Natural killer cell (primary cell): Measurements from ENCODE around the gene ZSCAN5B. TPM values are rescaled to one million over a fixed set of nuclear protein-coding genes. Genes with fewer than 3 reads are reported as not detected.

Experiments
- ATAC-seq, 3 donors: fragments of 150-1000 bp in 2 of 3; fragments of 200-7000 bp in 1 of 3; cut with Tn5 transposase; 1 replicate in 1 of 3; 2 replicates in 2 of 3; pipeline ENCODE4 v1.10.0; 2021; ENCODE audit warnings: mild to moderate bottlenecking in 2 of 3, moderate library complexity in 2 of 3
- DNase-seq, 2 donors: peaks; one replicate each; pipeline versions ENCODE4 v3.0.0 to v3.0.0-alpha.2; 2013 to 2021; ENCODE audit warnings: mixed read lengths in 1 of 2
- H3K27ac ChIP-seq: one replicate; pipeline ENCODE4 v1.5.1; 2013; ENCODE audit warnings: mild to moderate bottlenecking, low read length
- H3K27me3 ChIP-seq: one replicate; pipeline ENCODE4 v1.6.1; 2013; ENCODE audit warnings: low read length; ENCODE audit not compliant: control insufficient read depth, insufficient read depth
- H3K36me3 ChIP-seq: one replicate; pipeline ENCODE4 v1.6.1; 2013; ENCODE audit warnings: low read length; ENCODE audit not compliant: control insufficient read depth, insufficient read depth
- H3K4me1 ChIP-seq: one replicate; pipeline ENCODE4 v1.6.1; 2013; ENCODE audit warnings: low read length; ENCODE audit not compliant: control insufficient read depth, insufficient read depth
- H3K4me3 ChIP-seq: one replicate; pipeline ENCODE4 v1.5.1; 2013; ENCODE audit warnings: low read length
- H3K9me3 ChIP-seq: one replicate; pipeline ENCODE4 v1.6.1; 2013; ENCODE audit warnings: low read length; ENCODE audit not compliant: control insufficient read depth, insufficient read depth
- H3K27ac Mint-ChIP-seq, 2 donors: one replicate each; pipeline ENCODE4 v1.8.0; 2022; ENCODE audit warnings: mild to moderate bottlenecking in 2 of 2, mixed read lengths in 2 of 2, moderate library complexity in 1 of 2
- H3K27me3 Mint-ChIP-seq, 2 donors: one replicate each; pipeline ENCODE4 v1.8.0; 2022; ENCODE audit warnings: low read depth in 2 of 2, mixed read lengths in 2 of 2
- H3K36me3 Mint-ChIP-seq: one replicate; pipeline ENCODE4 v1.8.0; 2022; ENCODE audit warnings: mixed read lengths
- H3K4me1 Mint-ChIP-seq, 2 donors: one replicate each; pipeline ENCODE4 v1.8.0; 2022; ENCODE audit warnings: mixed read lengths in 2 of 2
- H3K4me3 Mint-ChIP-seq: one replicate; pipeline ENCODE4 v1.8.0; 2022; ENCODE audit warnings: mild to moderate bottlenecking, moderate library complexity, mixed read lengths
- H3K9me3 Mint-ChIP-seq, 2 donors: one replicate each; pipeline ENCODE4 v1.8.0; 2022; ENCODE audit warnings: mixed read lengths in 2 of 2
- WGBS: methylation state at CpG from one replicate; pipeline ENCODE4 v1.1.7; 2013; ENCODE audit warnings: missing lambda C conversion rate; ENCODE audit not compliant: insufficient coverage; 5-methylcytosine and 5-hydroxymethylcytosine counted together
- intact Hi-C: fragments of 100-400 bp; cut with micrococcal nuclease; formaldehyde crosslinking; loops from one replicate; pipeline ENCODE4 v1.14.2; 2022
- total RNA-seq, 4 donors: library from RNA; stranded (reverse); fragments of 120-200 nt in 1 of 4; gene quantifications; one replicate each; pipeline versions ENCODE4 v1.2.3 to v1.2.4, GENCODE V29; 2013 to 2022
- TF ChIP-seq, protein P1 (sequence below): fragments of 200-600 bp; IDR thresholded peaks from one replicate; pipeline ENCODE4 v1.8.0; 2022; ENCODE audit warnings: antibody characterized with exemption

Gene ZSCAN5B
- total RNA-seq, 3 donors from 2014 or later (not counting 1 experiment from before 2014, with no cell fraction given), result not detected

DNA sequence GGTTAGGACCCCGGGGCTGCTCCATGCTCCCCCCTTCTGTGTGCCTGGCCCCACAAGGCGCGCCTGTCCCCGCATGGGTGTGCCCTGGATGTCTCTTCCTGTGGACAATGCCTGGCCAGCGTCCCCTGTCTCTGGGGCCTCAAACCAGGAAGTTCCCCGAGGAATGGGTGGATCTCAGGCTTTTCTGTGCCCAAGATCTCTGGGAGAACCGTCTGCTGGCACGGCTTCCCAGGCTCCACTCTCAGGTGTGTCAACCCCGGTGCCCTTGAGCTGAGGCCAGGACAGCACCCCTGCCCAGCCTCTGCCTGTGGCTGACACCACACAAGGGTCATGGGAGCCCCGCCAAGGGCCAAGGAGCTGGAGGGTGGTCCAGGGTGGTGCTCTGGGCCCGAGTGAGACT, 40.8 kb downstream of the ZSCAN5B start:
- H3K4me1 Mint-ChIP-seq, result peaks cover 0 to 18% of the 10 kb centered on the region in 2 donors
- TF ChIP-seq, protein P1, sequence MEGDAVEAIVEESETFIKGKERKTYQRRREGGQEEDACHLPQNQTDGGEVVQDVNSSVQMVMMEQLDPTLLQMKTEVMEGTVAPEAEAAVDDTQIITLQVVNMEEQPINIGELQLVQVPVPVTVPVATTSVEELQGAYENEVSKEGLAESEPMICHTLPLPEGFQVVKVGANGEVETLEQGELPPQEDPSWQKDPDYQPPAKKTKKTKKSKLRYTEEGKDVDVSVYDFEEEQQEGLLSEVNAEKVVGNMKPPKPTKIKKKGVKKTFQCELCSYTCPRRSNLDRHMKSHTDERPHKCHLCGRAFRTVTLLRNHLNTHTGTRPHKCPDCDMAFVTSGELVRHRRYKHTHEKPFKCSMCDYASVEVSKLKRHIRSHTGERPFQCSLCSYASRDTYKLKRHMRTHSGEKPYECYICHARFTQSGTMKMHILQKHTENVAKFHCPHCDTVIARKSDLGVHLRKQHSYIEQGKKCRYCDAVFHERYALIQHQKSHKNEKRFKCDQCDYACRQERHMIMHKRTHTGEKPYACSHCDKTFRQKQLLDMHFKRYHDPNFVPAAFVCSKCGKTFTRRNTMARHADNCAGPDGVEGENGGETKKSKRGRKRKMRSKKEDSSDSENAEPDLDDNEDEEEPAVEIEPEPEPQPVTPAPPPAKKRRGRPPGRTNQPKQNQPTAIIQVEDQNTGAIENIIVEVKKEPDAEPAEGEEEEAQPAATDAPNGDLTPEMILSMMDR, result no peak
- H3K4me1 ChIP-seq, result no peaks in the 10 kb centered on the region
- WGBS, result 93% methylated on average over 11 of the region's 11 CpGs
- H3K36me3 ChIP-seq, result peaks cover 7% of the 10 kb centered on the region
- no peak overlapping the region for H3K27ac Mint-ChIP-seq
- H3K9me3 Mint-ChIP-seq, result no peaks in the 10 kb centered on the region
- no peak for ATAC-seq
- no peaks in the 10 kb centered on the region for H3K36me3 Mint-ChIP-seq
- no peak overlapping the region for H3K27ac ChIP-seq
- intact Hi-C loops, result no loop called here
- H3K4me3 ChIP-seq, result no peak overlapping the region
- no peak overlapping the region for H3K4me3 Mint-ChIP-seq
- H3K27me3 Mint-ChIP-seq, result no peaks in the 10 kb centered on the region
- no peaks in the 10 kb centered on the region for H3K27me3 ChIP-seq
- H3K9me3 ChIP-seq, result no peaks in the 10 kb centered on the region
- DNase-seq, result no peak

DNA sequence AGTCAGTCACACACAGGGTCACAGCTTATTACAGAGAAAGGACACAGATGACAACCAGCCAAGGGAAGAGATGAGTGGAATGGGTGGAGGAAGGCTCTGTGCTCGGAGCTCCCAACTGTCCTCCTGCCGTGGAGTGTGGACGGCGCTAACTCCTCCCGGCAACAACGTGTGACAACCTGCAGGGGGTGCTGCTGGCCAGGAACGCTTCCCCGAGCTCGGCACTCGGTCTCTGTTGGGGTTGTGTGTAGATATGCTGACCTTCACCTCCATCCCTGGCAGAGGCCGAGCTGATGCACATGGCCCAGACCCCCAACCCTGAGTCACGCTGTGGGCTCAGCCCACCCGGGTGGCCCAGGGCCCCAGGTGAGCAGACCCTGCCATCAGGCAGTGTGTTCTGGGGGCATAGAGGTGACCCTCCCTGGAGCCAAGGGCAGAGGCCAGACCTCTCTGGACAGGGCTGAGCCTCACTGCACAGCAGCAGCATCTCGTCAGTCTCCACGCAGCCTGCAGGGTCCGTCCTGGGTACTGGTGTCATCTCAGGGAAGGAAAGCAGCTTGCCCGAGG, 42.4 kb downstream of the ZSCAN5B start:
- WGBS, result 92% methylated on average over 17 of the region's 17 CpGs
- TF ChIP-seq, protein P1, result no peak
- H3K36me3 ChIP-seq, result peaks cover 6% of the 10 kb centered on the region
- no peak overlapping the region for H3K4me3 Mint-ChIP-seq
- intact Hi-C loops, result no loop called here
- ATAC-seq (peak in 1 of 3 donors; percentile 44), DNase-seq (peak in 1 of 2 donors; percentile 27)
- H3K27ac Mint-ChIP-seq, result no peak overlapping the region
- peaks cover 0 to 15% of the 10 kb centered on the region in 2 donors for H3K4me1 Mint-ChIP-seq
- H3K4me3 ChIP-seq, result no peak overlapping the region
- H3K9me3 Mint-ChIP-seq, result no peaks in the 10 kb centered on the region
- no peaks in the 10 kb centered on the region for H3K4me1 ChIP-seq
- H3K9me3 ChIP-seq, result no peaks in the 10 kb centered on the region
- H3K27me3 Mint-ChIP-seq, result no peaks in the 10 kb centered on the region
- no peaks in the 10 kb centered on the region for H3K36me3 Mint-ChIP-seq
- no peaks in the 10 kb centered on the region for H3K27me3 ChIP-seq
- no peak overlapping the region for H3K27ac ChIP-seq

DNA sequence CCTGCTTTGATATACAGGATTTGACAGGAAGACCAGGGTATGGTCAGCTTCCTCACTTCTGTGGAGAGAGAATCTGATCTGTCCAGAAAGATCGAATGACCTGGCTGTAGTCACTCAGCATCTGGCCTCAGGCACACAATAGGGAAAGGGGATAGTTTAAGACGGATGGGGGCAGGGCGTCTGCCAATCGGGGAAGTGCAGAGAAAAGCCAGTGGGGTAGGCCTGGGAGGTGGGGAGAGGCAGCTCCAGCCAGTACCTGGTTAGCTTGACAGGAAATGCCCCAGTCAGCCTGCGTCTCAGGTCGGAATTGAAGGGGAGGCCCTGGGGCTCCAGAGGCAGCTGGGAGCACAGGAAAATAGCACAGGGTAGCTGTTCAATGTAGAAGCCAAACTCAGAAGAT, 44.1 kb downstream of the ZSCAN5B start:
- 35% methylated on average over 6 of the region's 6 CpGs for WGBS
- H3K4me1 ChIP-seq, result no peaks in the 10 kb centered on the region
- TF ChIP-seq, protein P1, result no peak
- peaks cover 1% of the 10 kb centered on the region for H3K36me3 ChIP-seq
- DNase-seq, result no peak
- H3K36me3 Mint-ChIP-seq, result no peaks in the 10 kb centered on the region
- H3K9me3 ChIP-seq, result no peaks in the 10 kb centered on the region
- no peaks in the 10 kb centered on the region for H3K27me3 Mint-ChIP-seq
- ATAC-seq, result no peak
- no peaks in the 10 kb centered on the region for H3K9me3 Mint-ChIP-seq
- H3K4me1 Mint-ChIP-seq, result peaks cover 0 to 11% of the 10 kb centered on the region in 2 donors
- no peak overlapping the region for H3K27ac ChIP-seq
- H3K27me3 ChIP-seq, result no peaks in the 10 kb centered on the region
- intact Hi-C loops, result no loop called here
- no peak overlapping the region for H3K4me3 Mint-ChIP-seq
- H3K27ac Mint-ChIP-seq, result peak overlapping the region in 1 of 2 donors; percentile 35
- no peak overlapping the region for H3K4me3 ChIP-seq

DNA sequence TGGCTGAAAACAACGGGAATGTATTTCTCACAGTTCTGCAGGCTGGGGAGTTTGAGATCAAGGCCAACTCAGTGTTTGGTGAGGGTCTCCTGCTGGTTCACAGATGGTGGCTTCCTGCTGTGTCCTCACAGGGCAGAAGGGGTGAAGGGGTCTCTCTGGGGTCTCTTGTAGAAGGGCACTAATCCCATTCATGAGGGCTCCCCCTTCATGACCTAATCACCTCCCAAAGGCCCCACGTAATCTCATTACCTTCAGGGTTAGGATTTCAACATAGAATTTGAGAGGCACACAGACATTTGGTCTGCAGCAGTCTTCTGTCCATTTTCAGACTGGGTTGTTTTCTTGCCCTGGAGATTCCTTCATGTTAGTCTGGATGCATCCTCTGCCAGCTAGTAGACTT, 44.9 kb downstream of the ZSCAN5B start:
- Mint-ChIP-seq H3K9me3 (no peaks in the 10 kb centered on the region), H3K4me3 (no peak overlapping the region), H3K36me3 (no peaks in the 10 kb centered on the region), H3K27me3 (no peaks in the 10 kb centered on the region), H3K27ac (no peak overlapping the region), H3K4me1 (peaks cover 0 to 13% of the 10 kb centered on the region in 2 donors)
- intact Hi-C loops, result no loop called here
- 95% methylated on average over 2 of the region's 2 CpGs for WGBS
- no peaks in the 10 kb centered on the region for H3K27me3 ChIP-seq
- no peaks in the 10 kb centered on the region for H3K9me3 ChIP-seq
- DNase-seq (no peak), ATAC-seq (no peak)
- no peaks in the 10 kb centered on the region for H3K4me1 ChIP-seq
- no peak overlapping the region for H3K4me3 ChIP-seq
- peaks cover 1% of the 10 kb centered on the region for H3K36me3 ChIP-seq
- H3K27ac ChIP-seq, result no peak overlapping the region
- TF ChIP-seq, protein P1, result no peak
